ENCODE results near the gene USP46.

USP46 gene

GRCh38 chr4:52655506-52655905 lies 3.6 kb downstream of the USP46 start:
- no peak for DNase-seq

DNA sequence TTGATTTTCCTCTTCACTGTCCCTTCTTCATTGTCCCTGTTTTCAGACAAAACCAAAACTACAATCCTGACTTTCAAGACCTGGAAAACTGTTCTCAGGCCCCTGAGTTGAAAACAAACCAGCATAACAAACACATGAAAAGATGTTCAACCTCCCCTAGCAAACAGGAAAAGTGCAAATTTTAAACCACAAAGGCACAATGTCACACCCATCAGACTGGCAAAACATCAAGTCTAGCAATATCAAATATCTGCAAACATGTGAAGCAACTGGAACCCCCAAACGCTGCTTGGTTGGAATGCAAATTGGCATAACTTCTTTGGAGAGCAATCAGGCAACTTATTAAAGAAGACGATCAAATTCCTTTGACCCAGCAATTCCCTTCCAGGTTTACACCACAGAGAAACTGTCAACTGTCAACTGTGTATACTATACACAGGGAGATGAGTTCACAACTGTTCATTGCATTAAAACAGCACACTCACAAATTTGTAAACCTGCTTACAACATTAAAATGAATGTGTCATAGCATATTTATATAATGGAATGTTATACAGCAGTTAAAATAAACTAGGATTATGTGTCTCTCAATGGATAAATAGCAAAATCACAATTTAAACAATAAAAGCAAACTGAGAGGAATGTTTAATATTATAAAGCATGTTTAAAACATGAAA lies 7.0 kb downstream of the USP46 start:
- DNase-seq, result no peak

DNA sequence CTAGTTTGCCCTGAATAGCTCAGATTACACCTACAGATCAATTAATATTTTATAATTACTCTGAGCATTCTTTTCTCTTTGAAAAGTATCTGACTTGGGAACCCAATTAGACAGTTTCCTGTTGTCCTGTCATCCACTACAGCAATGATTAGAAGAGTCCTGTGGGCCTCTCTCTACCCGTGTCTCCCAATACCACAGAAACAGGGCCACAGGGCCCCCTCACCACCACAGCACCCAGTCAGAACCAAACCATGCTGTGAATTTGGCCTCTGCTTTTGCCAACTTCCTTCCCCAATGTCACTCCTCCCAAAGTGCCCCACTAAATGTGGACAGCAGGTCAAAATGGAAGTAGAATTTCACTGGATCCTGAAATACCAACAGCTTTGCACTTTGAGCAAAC lies 10.3 kb downstream of the USP46 start:
- DNase-seq, result no peak

DNA sequence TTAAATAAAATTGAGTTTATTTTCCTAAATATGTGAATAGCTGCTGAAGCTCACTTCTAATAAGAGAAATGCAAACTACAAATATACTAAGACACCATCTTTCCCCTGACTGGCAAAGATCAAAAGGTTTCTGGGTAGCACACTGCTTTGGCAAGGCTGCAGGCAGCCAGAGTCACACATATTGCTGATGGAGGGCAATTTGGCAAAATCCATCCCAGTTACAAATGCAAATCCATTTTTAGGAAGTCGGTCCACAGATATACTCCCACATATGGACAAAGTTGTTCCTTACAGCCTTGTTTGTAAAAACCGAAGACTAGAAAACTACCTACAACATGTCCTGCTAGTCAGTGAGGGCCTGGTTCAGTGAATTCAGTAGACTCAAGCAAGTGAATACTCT lies 12.4 kb downstream of the USP46 start:
- no peak for DNase-seq

GRCh38 chr4:52646096-52646495 lies 13.0 kb downstream of the USP46 start:
- DNase-seq, result no peak

GRCh38 chr4:52645300-52645699 lies 13.8 kb downstream of the USP46 start:
- DNase-seq, result no peak

GRCh38 chr4:52643785-52644244 lies 15.3 kb downstream of the USP46 start:
- no peak for DNase-seq

GRCh38 chr4:52643190-52643589 lies 15.9 kb downstream of the USP46 start:
- no peak for DNase-seq

- DNase-seq, result no peak
These were observed 17.1 kb downstream of the USP46 start for GRCh38 chr4:52641854-52642563.

DNA sequence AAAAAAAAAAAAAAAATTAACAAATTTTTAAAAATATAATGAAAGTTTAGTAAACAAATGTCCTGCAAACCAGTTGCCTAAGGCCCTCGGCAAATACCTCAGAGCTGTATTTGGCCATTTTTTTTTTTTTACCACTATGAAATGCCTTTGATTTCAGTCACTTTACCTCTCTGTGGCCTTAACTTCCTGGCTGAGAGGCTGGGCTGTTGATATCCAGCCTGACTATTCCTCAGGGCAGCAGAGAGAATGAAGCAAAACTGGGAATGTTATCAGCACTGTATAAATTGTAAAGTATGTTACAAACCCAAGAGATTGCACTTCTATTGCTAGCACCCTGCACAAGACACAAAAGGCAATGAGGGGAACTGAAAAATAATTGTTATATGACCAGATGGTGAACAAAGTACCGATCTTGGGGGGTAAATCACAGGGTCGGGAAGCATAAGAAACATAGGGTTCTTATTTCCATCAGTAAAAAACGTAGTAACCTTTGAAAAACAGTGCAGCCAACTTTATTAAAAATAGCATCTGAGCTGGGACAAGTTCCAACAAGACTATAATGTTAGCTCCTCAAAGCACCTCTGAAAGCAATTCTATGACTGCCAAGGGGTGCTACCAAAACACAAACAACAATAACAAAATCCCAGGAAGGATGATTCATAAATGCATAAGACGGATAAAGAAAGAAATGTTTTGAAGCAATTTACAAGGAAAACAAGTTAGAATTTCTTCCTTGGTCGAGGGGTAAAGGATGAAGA lies 18.1 kb downstream of the USP46 start:
- DNase-seq, result no peak

DNA sequence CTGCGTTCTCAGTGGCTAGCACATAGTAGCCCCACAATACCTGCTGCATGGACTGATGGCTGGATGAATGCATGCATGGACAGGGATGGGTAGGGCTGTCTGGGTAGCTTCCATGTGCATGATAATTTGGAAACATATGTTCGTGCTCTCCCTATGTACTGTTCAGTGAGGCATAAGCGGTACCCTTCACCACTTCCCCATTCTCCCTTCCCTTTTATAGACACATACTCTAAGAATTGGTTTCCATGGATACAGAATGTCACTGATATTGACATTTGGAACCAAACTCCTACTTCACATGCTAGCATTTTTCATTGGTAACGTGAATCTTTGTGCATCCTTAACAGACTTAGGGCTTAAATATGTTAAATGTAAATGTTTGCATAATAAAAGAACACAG lies 20.4 kb downstream of the USP46 start:
- no peak for DNase-seq

- no peak for DNase-seq
These were observed 22.0 kb downstream of the USP46 start for GRCh38 chr4:52637116-52637515.

GRCh38 chr4:52635560-52635959 lies 23.5 kb downstream of the USP46 start:
- DNase-seq, result no peak

GRCh38 chr4:52635130-52635529 lies 24.0 kb downstream of the USP46 start:
- no peak for DNase-seq

GRCh38 chr4:52633846-52634245 lies 25.3 kb downstream of the USP46 start:
- DNase-seq, result no peak

GRCh38 chr4:52628974-52629373 lies 30.1 kb downstream of the USP46 start:
- DNase-seq, result no peak

- no peak for DNase-seq
These were observed 30.6 kb downstream of the USP46 start for GRCh38 chr4:52628543-52628942.

DNA sequence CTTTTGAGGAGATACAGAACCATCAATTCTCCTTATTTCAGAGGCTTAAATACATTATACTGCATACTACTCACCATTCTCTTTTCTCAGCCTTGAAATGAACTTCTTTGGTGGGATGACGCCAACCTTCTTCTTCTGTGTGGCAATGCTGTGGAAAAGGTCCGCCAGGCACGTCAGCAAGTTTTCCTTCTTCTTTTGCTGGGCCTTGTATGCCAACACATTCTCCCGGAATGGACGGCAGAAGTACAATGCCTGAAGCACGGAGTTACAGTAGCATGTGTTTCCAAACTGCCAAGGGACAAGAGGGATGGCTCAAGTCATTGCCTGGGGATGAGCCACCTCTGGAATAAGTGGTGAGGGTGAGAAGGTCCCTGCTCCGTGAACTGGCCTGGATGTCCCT lies 31.2 kb downstream of the USP46 start:
- no peak for DNase-seq

DNA sequence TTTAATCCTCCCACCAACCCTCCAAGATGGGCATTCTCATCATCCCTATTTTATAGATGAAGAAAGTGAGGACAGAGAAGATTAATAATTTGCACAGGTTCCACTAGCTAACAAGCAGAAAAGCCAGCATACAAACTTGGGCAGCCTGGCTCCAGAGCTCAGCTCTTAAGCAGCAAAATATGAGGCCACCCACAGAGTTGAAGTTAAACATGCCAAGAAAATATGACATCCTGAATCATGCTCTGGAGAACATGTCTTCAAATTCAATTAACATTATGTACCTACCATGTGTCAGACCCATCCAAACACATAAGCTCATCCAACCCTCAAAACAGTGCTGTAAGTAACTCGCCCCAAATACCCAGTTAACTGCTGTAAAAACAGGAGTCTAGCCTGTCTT lies 33.9 kb downstream of the USP46 start:
- DNase-seq, result no peak

DNA sequence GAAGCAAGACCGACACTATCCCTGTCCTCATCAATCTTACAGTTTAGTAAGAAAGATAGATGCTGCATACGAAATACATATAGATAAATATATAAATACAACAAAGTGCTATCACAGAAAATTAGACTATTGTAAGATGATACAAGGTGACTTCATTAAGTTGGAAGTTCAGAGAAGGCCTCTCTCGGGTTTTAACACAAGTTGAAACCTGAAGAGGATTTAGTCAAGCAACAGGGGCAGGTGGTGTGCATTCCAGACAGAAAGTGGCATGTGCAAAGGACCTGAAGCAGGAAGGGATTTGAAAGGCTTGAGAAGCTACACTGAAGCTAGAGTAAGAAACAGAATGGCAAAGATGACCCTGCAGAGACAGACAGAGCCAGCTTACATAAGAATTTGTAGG lies 36.5 kb downstream of the USP46 start:
- no peak for DNase-seq

DNA sequence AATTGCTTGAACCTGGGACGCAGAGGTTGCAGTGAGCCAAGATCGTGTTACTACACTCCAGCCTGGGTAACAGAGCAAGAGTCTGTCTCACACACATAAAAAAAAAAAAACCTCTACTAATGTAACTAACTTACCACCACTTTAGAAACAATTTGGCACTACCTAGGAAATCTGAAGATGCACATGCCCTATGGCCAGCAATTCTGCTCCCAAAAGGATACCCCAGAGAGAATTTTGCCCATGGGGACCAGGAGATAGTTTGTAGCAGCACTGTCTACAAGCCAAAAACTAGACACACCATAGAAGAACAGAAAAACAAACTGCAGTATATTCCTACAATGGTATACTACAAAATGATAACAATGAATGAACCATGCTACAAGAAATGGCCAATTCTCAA lies 37.5 kb downstream of the USP46 start:
- DNase-seq, result no peak

GRCh38 chr4:52619591-52619931 lies 39.5 kb downstream of the USP46 start:
- no peak for DNase-seq

DNA sequence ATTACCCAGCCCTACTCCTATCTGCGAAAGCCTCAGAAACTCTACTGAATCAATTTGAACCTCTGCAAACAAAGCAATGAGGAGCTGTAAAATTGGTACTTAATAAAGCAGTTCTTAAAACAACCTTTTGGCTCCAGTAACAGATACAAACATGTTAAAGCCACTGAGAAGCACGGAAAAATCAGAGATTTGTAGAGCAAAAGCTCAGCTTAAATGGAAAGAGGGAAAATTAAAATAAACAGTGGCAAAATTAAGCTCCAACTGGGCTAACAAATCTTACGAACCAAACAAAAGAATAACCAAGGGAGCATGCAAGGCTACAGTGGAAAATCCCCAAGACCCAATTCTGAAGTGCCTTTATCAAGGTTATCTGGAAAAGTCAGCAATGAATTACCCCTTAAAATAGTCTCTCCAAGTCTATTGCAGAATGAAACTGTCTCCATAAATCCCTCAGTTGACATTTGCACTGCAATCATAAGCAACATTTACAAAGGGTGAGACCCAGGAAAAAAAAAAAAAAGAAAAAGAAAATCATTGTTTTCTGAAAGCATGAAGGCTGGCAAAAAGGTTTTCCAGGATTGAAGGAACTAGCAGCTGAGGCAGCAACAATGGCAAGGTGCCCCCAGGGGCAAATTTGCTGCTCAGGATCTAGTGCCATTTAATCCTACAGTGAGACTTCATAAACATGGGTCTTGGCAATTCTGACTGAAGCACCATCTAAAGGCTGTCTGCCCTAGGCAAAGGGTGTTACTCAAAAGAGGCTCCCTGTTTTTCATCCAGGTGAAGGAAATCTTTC lies 40.1 kb downstream of the USP46 start:
- DNase-seq, result no peak

Data from 8988T (cell line).